Fibroblast of skin of right biceps (primary cell): ENCODE measurements around the gene ZNF92.
"Not testable (repeated sequence)": the region's sequence is repeated elsewhere in the genome, so short reads cannot be mapped to it uniquely, and the experiment has no call there.

Source experiments
- DNase-seq: peaks from one replicate; pipeline ENCODE4 v3.0.0-alpha.2; 2013

ZNF92 gene

DNA sequence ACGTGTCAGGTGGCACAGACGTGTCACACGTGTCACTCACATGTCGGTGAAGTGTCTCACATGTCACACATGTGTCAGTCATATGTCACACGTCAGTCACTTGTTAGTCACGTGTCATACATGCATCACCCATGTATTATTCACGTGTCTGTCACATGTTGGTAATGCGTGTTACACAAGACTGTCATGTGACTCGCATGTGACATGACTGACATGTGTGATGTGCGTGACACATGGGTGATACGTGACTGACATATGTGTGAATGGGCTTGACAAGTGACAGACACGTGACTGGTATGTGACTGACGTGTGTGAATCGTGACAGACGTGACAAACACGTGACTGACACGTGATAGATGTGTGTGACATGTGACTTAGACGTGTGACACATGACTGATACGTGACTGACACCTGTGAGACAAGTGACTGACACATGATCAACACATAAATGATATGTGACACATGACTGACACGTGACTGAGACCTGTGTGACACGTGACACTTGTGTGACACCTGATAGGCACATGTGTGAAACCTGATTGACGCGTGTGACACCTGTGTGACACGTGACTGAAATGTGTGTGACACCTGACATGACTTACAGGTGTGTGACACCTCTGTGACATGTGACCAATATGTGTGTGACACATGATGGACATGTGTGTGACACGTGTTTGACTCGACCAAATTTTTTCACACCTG lies 56.1 kb downstream of the ZNF92 start:
- DNase-seq, result no peak

DNA sequence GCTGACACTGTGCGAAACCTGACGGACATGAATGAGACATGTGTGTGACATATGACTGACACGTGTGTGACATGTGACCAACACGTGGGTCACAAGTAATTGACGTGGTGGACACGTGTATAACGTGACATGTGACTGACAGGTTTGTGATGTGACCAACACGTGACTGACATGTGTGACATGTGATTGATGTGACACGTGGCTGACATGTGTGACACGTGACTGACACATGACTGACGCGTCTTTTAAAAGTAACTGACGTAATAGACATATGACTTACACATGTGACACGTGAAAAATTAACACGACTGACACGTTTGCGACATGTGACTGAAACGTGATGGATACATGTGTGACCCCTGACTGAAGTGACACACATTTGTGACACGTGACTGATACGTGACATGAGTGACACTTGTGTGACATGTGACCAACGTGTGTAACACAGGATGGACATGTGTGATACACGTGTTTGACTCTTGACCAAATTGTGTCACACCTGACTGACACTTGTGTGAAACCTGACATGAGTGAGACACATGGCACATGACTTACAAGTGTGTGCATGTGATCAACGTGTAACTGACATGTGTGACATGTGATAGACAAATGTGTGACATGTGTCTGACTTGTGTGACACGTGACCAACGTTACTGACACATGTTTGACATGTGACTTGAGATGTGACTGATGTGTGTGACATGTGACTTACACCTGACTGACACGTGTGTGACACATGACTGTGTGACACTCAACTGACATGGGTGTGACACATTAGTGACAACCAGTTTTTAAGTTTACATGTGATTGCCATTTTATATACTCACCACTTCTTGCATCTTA lies 56.9 kb downstream of the ZNF92 start:
- DNase-seq, result no peak

DNA sequence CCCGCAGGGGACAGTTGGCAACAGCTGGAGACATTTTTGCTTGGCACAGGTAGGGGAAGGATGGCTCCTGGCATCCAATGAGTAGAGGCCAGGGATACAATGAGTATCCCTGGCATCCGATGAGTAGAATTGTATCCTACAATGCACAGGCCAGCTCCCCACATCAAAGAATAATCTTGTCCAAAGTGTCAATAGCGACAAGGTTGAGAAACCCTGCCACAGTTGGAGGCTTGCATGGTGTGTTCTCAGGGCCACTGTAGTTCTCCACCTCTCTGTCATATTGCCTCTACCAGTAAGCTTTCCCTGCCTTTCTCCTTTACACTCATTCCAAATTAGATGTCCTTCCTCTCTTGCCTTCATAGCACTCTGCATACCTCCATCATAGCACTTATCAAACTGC lies 60.7 kb downstream of the ZNF92 start:
- no peak for DNase-seq

DNA sequence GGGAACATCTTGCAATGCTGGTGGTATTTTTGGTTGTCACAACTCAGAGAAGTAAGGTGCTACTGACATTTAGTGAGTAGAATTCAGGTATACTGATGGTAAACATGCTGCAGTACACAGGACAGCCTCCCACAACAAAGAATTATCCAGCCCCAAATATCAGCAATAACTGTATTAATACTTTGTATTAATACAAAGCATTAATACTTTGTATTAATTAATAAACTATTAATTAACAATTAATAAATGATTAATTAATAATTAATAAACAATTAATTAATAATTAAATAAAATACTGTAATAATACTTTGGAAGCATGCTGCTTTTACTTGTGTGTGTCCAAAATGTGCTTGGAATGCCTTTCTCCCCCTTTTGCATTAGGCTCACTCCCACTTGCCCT lies 62.5 kb downstream of the ZNF92 start:
- no peak for DNase-seq

DNA sequence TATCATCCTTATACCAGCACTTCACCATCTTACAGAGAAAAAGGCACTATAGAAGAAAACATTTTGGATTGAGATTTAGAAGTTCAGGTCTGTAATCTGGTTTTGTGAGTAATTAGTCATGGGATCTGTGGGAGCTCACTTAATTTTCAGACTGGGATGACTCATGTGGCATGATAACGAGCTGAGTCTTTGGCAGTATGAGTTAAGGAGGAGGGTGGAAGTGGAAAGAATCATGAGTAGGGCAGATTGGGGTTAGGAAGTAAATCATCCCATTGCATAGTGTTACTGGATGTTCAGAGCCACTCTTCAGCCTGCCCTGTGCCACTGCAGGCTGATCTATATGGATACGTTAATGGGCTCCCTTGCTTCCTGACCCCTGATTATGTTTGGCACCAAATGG lies 64.9 kb downstream of the ZNF92 start:
- DNase-seq, result peak; percentile 91

DNA sequence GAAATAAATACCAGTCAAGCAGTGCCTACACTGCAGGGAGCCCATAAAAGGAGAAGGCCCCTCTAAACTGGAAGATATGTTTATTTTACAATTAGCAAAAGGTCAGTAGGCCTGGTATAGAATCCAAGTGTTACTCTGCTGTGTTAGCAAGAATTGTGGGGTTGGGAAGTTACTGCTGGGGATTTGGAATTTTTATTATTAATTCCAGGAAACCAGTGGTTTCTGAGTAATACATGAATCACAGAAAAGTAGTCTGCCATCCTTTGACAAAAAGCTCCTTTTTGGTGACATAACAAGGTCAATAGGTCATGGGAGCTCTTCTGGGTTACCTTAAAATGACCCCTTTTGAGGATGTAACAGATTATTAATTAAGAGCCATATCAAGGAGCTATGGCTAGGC lies 67.4 kb downstream of the ZNF92 start:
- DNase-seq, result peak; percentile 83

DNA sequence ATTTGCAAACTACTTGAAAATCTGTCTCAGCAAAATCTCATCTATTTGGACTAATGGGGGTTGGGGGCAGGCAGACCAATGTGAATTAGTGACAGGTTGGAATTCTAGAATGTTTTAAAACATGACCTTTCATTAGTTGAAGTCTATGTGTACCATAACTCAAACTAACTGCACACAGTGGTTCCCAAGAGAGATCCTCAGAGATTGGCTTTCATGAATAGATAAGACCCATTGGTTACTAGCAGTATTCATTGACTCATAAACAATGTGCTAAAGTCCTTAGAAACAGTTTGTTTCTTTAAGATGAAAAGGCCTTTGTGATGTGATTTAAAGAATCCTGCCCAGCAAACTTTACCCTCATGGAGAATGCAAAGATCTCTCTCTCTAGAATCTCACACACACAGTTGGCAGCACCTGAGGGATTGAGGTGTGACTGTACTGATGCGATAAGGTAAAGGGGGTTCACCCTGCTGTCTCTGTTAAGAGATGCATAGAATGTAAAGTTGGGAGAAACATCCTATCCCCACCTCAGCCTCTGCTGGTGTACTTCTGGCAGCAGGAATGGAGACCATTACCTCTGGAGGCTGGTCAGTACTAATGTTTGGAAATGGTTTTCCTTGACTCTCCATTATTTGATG lies 70.7 kb downstream of the ZNF92 start:
- DNase-seq, result no peak

DNA sequence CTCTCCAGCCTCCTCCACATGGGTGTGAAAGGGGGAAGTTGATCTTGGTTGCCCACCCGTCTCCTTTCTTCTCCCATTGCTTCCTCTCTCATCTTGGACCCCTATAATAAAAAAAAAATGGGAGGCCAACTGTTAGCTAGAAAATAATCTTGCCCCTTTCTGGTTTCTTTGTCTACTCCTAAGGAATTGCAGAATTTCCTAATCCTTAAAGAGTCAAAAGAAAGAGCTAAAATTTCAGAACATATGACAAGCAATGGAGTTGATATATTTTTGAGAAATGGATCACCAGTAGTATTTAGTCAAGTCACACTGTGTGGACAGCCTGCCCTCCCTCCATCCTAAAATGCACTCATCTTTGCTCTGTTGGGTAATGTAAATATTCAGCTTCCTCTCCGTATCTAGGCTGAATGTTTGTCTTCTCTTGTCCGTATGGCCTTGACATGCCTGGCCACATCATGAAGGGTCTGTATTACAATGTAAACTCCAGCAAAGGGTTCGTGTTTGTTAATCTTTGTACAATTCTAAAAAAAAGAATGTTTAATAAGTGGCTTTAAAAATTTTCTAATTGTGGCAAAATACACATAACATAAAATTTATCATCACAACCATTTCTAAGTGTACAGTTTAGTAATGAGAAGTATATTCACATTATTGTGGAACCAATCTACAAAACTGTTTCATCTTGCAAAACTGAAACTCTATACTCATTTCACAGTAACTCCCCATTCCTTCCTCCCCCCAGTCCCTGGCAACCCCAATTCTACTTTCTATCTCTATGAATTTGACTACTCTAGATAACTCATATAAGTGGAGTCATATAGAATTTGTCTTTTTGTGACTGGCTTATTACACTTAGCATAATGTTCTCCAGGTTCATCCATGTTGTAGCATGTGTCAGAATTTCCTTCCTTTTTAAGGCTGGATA lies 71.5 kb downstream of the ZNF92 start:
- no peak for DNase-seq

DNA sequence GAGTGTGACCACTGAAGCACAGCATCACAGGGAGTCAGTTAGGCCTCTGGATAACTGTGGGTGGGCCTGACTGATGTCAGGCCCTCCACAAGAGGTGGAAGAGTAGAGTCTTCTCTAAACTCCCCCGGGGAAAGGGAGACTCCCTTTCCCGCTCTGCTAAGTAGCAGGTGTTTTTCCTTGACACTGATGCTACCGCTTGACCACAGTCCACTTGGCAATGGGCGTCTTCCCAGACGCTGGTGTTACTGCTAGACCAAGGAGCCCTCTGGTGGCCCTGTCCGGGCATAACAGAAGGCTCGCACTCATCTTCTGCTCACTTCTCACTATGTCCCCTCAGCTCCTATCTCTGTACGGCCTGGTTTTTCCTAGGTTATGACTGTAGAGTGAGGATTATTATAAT lies 73.4 kb downstream of the ZNF92 start:
- DNase-seq, result not testable (repeated sequence)

DNA sequence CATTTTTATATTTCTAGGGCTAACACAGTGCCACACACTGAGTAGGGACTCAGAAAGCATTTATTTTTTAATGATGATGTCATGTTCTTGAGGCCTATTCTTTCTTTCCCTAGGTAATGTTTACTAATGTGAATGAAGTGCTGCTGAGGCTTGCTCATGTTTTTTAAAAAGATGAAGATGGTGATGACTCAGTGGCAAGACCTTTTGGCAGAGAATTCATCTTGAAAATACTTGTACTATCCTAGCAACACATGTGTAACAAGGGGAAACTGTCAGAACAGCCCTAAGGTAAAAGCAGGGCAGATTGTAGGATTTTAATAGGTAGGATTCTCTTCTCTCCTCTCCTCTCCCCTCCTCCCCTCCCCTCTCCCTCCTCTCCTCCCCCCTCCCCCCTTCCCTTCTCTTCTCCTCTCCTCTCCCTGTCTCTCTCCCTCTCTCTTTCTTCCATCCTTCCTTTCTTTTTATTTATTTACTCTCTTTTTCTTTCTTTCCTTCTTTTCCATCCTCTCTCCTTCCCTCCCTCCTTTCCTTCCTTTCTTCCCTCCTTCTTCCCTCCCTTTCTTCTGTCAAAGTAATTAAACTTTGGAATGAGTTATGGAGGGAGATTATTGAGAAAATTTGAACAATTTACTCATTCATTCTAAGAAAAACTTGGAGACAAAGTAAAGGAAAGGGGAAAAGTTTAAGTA lies 75.3 kb downstream of the ZNF92 start:
- DNase-seq, result peak; percentile 84

DNA sequence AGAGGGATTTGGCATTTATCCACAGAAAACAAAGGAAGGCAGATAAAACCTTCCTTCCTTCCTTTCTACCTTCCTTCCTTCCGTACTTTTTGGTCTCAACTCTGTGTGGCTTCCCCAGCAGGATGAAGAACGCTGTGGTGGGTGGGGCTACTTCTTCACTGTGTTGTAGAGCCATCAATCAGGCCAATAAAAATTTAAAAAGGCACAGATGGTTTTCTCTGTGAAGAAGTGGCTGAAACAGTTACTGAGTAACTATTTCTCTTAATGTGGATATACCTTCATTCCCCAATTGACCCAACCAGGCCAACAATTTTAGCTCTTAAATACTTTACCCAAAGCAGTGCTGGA lies 75.8 kb downstream of the ZNF92 start:
- no peak for DNase-seq
